NCI-H1048 (cell line): ENCODE measurements around the gene ZNF497.
A peak's percentile ranks its signal among the peaks of the same experiment; 100 is the strongest.
"Not testable (repeated sequence)": the region's sequence is repeated elsewhere in the genome, so short reads cannot be mapped to it uniquely, and the experiment has no call there.

Experiments used
- DNase-seq: peaks from one replicate; lab custom pipeline; 2025; lab: John Stamatoyannopoulos, UW

ZNF497 gene

DNA sequence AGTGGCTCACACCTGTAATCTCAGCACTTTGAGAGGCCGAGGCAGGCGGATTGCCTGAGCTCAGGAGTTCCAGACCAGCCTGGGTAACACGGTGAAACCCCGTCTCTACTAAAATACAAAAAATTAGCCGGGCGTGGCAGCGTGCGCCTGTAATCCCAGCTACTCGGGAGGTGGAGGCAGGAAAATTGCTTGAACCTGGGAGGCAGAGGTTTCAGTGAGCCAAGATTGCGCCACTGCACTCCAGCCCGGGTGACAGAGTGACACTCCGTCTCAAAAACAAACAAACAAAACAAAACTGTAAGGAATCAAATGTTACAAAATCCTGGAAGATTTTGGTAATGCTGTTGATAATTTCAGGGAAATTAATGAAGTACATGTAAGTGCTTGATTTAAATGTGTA is 14.5 kb downstream of the ZNF497 start:
- not testable (repeated sequence) for DNase-seq

GRCh38 chr19:58346961-58347929 is 15.3 kb downstream of the ZNF497 start:
- DNase-seq, result peak; percentile 11

- DNase-seq, result no peak
Measured at GRCh38 chr19:58345558-58345957, 17.0 kb downstream of the ZNF497 start.

DNA sequence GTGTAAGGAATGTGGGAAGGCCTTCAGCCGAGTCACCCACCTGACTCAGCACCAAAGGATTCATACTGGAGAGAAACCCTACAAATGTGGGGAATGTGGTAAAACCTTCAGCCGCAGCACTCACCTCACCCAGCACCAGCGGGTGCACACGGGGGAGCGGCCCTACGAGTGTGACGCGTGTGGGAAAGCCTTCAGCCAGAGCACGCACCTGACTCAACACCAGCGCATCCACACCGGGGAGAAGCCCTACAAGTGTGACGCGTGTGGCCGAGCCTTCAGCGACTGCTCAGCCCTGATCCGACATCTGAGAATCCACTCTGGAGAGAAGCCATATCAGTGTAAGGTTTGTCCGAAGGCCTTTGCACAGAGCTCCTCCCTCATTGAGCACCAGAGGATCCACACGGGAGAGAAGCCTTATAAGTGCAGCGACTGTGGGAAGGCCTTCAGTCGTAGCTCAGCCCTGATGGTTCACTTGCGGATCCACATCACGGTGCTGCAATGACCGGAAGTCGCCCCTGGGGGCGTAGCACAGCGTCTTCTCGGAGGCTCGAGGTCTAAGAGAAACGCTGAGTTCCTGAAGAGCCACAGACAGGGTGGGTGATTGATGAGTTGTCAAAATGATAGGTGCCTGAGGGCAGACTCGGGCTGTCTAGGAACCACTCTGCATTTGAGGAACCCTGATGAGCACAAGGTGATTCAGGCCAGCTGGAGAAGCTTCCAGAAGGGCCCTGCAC is 23.6 kb downstream of the ZNF497 start:
- no peak for DNase-seq

- DNase-seq, result no peak
Measured at GRCh38 chr19:58338336-58338735, 24.2 kb downstream of the ZNF497 start.

DNA sequence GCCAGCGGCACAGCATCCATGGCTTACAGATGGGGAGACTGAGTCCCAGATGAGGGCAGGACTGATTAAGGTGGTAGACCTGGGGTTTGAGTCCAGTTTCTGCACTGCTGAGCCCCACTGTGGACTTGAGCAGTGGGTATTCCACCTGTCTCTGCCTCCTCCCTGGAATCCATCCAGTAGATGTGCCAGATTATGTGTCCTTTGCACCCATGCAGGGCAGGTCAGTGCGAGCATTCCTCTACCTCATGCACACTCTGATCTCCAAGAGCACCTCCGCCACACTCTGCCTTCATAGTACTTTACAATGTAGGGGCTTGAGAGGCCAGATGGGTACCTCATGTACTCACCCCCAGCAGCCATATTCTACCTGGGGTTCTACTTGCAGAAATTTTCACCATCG is 25.7 kb downstream of the ZNF497 start:
- DNase-seq, result no peak

DNA sequence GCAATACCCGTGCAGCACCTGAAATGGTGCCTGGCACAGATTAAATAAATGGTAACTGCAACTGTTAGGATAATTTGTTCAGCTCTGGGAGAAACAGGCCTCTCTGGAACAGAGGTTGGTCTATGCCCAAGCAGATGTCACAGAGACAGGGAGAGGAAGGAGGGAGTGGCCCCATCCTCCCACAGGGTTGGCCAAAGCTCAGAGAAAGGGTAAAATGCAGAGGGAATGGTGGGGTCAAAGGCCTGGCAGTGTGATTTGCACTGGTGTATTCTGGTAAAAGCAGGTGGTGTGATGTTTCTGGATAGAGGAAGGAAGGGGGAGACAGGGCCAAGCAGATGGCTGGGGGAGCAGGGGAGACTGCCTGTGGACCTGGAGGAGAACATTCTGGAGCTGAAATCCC is 26.3 kb downstream of the ZNF497 start:
- DNase-seq, result no peak

DNA sequence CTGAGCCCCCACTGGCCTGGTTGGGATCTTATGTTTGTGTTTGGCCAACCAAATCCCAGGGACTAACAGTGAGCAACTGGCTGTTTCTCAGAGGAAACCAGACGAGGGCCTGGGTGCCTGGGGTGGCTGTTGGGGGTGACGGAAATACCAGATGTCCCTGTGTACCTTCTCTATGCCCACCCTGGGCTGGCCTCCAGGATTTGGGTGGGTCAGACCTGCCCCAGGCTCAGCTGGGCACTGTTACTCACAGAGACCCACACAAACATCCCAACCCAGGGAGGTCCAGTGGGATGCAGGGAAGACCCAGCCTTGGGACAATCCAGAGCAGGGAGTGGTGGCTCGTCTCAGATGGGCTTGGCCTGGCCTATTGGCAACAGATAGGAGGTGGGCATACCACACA is 26.9 kb downstream of the ZNF497 start:
- no peak for DNase-seq

DNA sequence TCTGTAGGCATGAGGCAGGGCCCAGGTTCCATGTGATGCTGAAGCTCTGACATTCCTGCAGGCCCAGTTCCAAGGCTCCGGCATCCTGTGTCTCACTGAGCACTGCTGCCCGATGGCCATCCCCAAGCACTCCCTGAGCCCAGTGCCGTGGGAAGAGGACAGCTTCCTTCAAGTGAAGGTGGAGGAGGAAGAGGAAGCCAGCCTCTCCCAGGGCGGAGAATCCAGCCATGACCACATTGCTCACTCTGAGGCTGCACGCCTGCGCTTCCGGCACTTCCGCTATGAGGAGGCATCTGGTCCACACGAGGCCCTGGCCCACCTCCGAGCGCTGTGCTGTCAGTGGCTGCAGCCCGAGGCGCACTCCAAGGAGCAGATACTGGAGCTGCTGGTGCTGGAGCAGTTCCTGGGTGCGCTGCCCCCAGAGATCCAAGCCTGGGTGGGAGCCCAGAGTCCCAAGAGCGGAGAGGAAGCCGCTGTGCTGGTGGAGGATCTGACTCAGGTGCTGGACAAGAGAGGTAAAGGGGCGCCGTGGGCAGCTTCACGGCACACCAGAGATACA is 27.8 kb downstream of the ZNF497 start:
- no peak for DNase-seq

DNA sequence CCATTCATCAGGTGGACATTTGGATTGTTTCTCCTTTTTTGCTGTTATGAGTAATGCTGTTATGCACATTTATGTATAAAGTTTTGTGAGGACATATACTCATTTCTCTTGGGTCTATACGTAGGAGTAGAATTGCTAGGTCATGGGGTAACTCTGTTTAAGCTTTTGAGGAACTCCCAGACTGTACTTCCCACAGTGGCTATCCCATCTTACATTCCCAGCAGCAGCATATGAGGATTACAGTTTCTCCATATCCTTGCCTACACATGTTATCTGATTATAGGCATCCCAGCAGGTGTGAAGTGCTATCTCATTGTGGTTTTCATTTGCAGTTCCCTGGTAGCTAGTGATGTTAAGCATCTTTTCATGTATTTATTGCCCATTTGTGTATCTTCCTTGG is 29.9 kb downstream of the ZNF497 start:
- DNase-seq, result no peak

- no peak for DNase-seq
Measured at GRCh38 chr19:58330458-58330857, 32.1 kb downstream of the ZNF497 start.

DNA sequence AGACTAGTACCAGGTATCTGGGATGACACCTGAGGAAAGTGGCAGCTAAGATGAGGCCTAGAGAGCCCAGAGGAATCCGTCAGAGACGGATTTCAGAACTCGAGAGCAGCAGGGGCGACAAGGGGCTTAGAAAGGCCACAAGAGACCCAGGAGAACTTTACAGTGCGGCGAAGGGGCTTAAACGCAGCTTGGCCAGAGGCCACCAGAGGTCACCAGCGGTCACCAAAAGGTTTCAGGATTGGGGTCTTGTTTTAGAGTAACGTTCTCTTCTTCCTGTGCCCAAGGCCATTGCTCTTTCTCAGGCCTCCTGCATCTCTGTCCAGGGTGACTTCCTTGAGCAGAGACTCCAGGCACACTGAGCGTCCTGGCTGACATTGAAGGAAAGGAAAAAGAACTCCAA is 33.6 kb downstream of the ZNF497 start:
- DNase-seq, result no peak

DNA sequence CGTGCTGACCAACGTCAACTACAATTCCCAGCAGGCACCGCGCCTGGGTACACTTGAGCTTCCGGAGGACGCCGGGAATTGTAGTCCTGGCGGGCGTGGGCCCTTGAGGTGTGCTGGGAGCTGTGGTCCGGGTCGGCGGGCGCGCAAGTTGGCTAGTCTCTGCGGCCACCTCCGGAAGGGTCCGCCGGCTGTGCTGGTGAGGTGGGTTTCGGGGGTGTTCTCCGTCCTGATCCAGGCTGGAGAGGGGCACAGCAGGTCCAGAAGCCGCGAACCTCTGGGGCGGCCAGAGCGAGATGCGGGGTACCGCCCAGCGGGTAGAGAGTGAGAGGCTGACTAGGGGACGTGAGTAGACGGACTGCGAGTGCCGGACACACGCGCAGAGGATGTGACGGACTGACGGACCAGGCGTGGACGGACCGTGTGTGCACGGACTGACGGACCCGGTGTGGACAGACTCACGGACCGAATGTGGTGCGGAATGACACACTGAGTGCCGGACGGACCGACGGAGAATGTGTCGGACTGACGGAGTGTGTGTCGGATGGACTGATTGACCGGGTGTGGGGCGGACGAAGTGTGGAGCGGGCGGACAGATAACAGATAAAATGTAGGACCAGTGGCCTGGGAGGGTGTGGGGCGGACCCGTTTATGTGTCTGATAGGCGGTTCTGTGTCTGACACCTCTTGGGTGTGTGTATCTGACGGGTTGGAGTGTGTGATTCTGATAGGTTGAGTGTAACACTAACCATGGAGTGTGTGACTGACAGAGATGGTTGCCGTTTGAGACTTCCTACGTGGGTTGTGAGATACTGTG is 35.4 kb downstream of the ZNF497 start, which contains the start of gene ZSCAN22:
Gene ZSCAN22 (plus strand): TSS at position 81 of the 813 bp plus-strand sequence. CDS start 7,809 bp downstream, outside the sequence.
- peak; percentile 82 for DNase-seq

DNA sequence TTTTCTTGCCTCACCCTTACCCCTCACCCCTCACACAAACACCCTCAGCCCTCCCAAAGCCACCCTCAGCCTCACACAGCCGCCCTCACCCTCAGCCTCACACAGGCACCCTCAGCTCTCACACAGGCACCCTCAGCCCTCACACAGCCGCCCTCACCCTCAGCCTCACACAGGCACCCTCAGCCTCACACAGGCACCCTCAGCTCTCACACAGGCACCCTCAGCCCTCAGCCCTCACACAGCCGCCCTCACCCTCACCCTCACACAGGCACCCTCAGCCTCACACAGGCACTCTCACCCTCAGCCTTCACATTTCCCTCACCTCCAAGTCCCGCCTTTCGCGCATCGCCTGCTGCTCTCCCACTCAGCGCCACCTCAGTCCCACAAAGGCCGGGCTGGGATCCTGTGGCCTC is 36.0 kb downstream of the ZNF497 start:
- DNase-seq, result no peak

- DNase-seq, result no peak
Measured at GRCh38 chr19:58325311-58326022, 37.1 kb downstream of the ZNF497 start.

DNA sequence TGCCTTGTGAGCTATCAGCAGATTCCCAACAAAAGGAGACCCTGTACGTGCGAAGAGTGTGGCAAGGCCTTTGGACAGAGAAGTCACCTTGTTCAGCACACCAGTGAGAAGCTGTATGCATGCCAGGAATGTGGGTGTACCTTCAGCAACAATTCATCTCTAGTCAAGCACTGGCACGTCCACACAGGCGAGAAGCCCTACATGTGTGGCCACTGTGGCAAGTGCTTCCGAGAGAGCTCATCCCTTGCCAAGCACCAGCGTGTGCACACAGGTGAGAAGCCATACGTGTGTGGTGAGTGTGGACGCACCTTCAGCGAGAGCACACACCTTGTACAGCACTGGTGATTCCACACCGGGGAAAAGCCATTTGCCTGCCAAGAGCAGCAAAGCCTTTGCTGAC is 43.3 kb downstream of the ZNF497 start:
- DNase-seq, result no peak

- DNase-seq, result no peak
Measured at GRCh38 chr19:58318297-58318696, 44.3 kb downstream of the ZNF497 start.

- DNase-seq, result no peak
Measured at GRCh38 chr19:58317476-58318072, 45.0 kb downstream of the ZNF497 start.

- DNase-seq, result no peak
Measured at GRCh38 chr19:58315580-58315979, 47.0 kb downstream of the ZNF497 start.

DNA sequence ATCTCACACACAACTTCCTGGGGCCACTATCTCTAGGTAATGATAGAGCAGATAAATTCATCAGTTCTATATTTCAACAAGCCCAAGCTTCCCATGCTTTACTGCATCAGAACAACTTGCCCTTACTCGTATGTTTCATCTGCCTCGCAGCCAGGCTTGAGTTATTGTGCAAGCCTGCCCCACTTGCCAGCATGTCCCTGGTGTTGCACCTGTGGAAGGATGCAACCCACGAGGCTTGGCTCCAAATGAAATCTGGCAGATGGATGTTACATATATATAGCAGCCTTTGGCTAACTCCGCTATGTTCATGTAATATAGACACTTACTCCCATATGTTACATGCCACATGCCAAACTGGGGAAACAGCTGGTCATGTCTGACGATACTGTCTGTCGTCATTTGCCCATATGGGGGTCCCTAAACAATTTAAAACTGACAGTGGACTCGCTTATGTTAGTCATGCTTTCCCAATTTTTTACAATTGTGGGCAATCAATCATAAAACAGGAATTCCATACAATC is 51.1 kb downstream of the ZNF497 start:
- no peak for DNase-seq
